ENCODE results near the gene CTPS2. TPM values are rescaled to one million over a fixed set of nuclear protein-coding genes. Genes with fewer than 3 reads are reported as not detected.
A peak's percentile ranks its signal among the peaks of the same experiment; 100 is the strongest.
"Not testable (repeated sequence)": the region's sequence is repeated elsewhere in the genome, so short reads cannot be mapped to it uniquely, and the experiment has no call there.

Gene CTPS2
- polyA plus RNA-seq, 1 donor, result 43.4 TPM

DNA sequence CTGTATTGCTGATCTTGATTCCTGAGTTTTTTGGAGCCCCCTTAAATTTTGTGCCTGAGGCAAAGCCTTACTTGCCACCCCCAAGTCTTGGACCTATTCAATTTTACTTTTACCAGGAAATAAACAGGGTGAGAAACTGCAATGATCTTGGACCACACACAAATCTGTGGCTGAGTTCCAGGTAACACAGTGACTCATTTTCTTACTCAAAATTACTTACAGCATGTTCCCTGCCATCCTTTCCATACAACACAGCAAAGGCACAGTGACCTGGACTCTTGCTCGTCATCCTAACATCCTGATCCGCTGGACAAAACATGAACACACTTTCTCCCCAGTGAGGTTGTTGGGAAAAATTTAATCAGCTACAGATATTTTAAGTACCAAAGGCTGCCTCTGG is 123.3 kb downstream of the CTPS2 start:
- Histone ChIP-seq H3K36me3 (ENCODE audit: control insufficient read depth, insufficient read depth, low read length) (peaks cover 3% of the 10 kb centered on the region), H3K27me3 (ENCODE audit: control insufficient read depth, insufficient read depth, low read length) (no peaks in the 10 kb centered on the region), H3K9me3 (ENCODE audit: control insufficient read depth, low read depth, low read length) (no peaks in the 10 kb centered on the region), H3K27ac (ENCODE audit: low read length) (no peak overlapping the region), H3K4me1 (ENCODE audit: control insufficient read depth, insufficient read depth, low read length) (no peaks in the 10 kb centered on the region), H3K4me3 (ENCODE audit: low read length) (no peak overlapping the region)
- WGBS (ENCODE audit: insufficient coverage, low lambda C conversion rate), result no CpG with 5 or more reads among the region's 2 CpGs
- no peak for DNase-seq

DNA sequence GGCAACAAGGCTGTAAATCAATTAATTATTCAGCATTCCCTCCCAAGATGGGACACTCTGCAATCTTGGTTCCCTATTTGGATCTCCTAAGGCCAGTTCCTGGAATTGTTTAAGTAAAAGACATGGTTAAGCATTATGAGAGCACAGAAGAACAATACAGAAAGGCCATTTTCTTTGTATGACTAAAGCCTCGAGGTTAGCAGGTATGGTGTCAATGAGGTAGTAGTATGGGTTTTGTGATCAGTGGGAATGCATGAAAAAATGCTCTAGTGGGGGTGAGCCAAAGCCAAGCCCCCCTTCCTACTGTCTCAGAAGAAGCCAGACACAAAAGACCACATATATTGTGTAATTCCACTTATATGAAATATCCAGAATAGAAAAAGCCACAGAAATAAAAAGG is 124.2 kb downstream of the CTPS2 start:
- no peak for DNase-seq
- no CpG with 5 or more reads among the region's 1 CpG for WGBS (ENCODE audit: insufficient coverage, low lambda C conversion rate)

DNA sequence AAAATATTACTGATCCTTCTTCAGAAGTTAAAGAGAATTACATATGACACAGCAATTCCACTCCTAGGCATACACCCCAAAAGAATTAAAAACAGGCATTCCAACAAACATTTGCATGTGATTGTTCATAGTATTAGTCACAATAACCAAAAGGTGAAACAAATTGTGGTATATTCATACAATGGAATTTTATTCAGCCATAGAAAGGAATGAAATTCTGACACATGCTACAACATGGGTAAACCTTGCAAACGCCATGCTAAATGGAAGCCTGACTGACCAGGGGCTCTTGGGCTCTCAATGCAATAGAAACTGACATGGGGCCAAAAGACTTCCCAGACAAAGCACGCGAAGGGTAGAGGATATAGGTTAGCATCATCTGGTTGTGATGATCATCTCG is 124.6 kb downstream of the CTPS2 start:
- Histone ChIP-seq H3K27me3 (ENCODE audit: control insufficient read depth, insufficient read depth, low read length) (no peaks in the 10 kb centered on the region), H3K4me3 (ENCODE audit: low read length) (no peak overlapping the region), H3K36me3 (ENCODE audit: control insufficient read depth, insufficient read depth, low read length) (peaks cover 3% of the 10 kb centered on the region), H3K27ac (ENCODE audit: low read length) (no peak overlapping the region), H3K9me3 (ENCODE audit: control insufficient read depth, low read depth, low read length) (no peaks in the 10 kb centered on the region), H3K4me1 (ENCODE audit: control insufficient read depth, insufficient read depth, low read length) (no peaks in the 10 kb centered on the region)
- DNase-seq, result no peak
- WGBS (ENCODE audit: insufficient coverage, low lambda C conversion rate), result no CpG with 5 or more reads among the region's 4 CpGs

More for the DNA sequence above, 124.2 kb downstream of the CTPS2 start:
- Histone ChIP-seq H3K9me3 (ENCODE audit: control insufficient read depth, low read depth, low read length) (no peaks in the 10 kb centered on the region), H3K4me3 (ENCODE audit: low read length) (no peak overlapping the region), H3K27ac (ENCODE audit: low read length) (no peak overlapping the region), H3K36me3 (ENCODE audit: control insufficient read depth, insufficient read depth, low read length) (peaks cover 3% of the 10 kb centered on the region), H3K27me3 (ENCODE audit: control insufficient read depth, insufficient read depth, low read length) (no peaks in the 10 kb centered on the region), H3K4me1 (ENCODE audit: control insufficient read depth, insufficient read depth, low read length) (no peaks in the 10 kb centered on the region)

DNA sequence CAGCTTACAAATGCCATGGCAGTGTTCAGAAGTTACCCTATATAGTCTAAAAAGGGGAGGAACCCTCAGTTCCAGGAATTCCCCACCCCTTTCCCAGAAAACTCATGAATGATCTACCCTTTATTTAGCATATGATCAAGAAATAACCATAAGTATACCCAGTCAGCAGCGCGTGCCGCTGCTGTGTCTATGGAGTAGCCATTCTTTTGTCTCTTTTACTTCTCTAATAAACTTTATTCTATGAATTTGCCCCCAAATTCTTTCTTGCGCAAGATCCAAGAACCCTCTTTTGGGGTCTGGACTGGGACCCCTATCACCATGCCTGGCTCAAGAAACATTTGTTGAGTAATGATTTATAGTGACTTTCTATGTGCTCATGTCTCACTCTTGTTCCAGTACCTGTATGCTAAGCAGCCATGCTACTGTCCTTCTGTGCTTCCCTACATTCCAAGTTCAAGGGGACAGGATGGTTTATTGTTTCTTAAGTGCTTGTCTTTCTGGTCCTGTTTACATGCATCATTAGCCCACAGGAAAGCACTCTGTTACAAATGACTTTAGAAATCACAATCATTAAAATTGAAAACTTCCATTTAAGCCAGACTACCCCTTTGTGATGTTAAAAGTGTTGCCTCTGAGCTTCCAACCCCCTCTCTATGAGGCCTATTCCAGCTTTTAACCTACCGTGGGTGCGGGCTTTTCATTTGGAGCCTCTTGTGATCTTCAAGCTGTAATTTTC is 125.9 kb downstream of the CTPS2 start:
- Histone ChIP-seq H3K36me3 (ENCODE audit: control insufficient read depth, insufficient read depth, low read length) (peaks cover 3% of the 10 kb centered on the region), H3K27me3 (ENCODE audit: control insufficient read depth, insufficient read depth, low read length) (no peaks in the 10 kb centered on the region), H3K4me1 (ENCODE audit: control insufficient read depth, insufficient read depth, low read length) (no peaks in the 10 kb centered on the region), H3K4me3 (ENCODE audit: low read length) (no peak overlapping the region), H3K27ac (ENCODE audit: low read length) (no peak overlapping the region), H3K9me3 (ENCODE audit: control insufficient read depth, low read depth, low read length) (no peaks in the 10 kb centered on the region)
- DNase-seq, result no peak
- WGBS (ENCODE audit: insufficient coverage, low lambda C conversion rate), result no CpG with 5 or more reads among the region's 6 CpGs

DNA sequence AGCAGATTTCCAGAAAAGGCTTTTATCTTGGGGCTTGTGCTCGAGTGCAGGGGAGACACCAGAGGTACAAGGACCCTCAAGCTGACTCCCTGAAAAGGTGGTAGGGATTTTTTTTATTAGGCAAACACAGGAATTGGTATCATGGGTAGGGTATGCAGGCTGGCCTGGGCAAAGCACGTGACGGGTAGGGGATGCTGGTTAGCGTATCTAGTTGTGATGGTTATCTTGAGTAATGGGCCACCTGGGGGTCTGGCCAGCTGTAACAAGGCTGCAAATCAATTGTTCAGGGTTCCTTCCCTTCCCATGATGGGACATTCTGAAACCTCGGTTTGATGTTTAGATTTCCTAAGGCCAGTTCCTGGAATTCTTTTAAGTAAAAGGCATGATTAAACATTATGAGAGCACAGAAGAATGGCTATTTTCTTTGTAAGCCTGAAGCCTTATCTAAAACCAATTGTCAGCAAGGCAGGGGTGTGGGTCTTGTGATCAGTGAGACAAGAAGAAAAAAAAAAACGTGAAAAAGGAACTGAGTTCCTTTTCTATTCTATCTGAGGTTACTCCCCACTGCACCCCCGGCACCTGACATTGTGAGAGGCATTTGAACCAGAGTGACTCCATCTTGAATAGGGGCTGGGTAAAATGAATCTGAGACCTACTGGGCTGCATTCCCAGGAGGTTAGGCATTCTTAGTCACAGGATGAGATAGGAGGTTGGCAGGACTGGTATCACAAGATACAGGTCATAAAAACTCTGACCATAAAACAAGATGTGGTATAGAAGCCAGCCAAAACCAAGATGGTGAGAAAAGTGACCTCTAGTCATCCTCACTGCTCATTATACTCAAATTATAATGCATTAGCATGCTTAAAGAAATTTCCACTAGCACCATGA is 126.7 kb downstream of the CTPS2 start:
- no peak for DNase-seq
- no peak overlapping the region for H3K4me3 ChIP-seq (ENCODE audit: low read length)
- WGBS (ENCODE audit: insufficient coverage, low lambda C conversion rate), result no CpG with 5 or more reads among the region's 7 CpGs
- H3K4me1 ChIP-seq (ENCODE audit: control insufficient read depth, insufficient read depth, low read length), result no peaks in the 10 kb centered on the region
- H3K36me3 ChIP-seq (ENCODE audit: control insufficient read depth, insufficient read depth, low read length), result peaks cover 3% of the 10 kb centered on the region
- H3K27ac ChIP-seq (ENCODE audit: low read length), result no peak overlapping the region
- H3K9me3 ChIP-seq (ENCODE audit: control insufficient read depth, low read depth, low read length), result no peaks in the 10 kb centered on the region
- no peaks in the 10 kb centered on the region for H3K27me3 ChIP-seq (ENCODE audit: control insufficient read depth, insufficient read depth, low read length)

DNA sequence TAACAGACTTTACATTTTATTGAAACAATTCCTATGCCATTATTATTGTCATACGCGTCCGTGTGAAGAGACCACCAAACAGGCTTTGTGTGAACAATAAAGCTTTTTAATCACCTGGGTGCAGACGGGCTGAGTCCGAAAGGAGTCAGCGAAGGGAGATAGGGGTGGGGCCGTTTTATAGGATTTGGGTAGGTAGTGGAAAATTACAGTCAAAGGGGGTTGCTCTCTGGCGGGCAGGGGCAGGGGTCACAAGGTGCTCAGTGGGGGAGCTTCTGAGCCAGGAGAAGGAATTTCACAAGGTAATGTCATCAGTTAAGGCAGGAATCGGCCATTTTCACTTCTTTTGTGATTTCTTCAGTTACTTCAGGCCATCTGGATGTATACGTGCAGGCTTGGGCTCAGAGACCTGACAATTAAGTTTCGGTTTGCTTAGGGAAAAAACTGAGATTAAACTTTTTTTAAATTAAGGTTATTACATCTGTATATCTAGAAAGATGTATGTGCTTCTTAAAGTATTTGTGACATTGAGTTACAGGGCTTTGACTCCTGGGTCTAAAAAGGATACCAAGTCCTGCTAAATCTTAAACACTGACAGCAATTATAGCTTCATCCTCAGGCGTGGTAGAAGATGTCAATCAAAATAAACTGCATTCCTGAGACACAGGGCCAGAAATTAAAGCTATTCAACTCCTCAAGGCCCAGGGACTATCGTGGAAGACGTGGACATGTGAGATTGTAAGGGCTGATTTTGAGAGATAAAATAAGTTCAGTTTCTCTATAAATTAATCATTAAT is 132.3 kb downstream of the CTPS2 start:
- not testable (repeated sequence) for H3K9me3 ChIP-seq (ENCODE audit: control insufficient read depth, low read depth, low read length); H3K4me1 ChIP-seq (ENCODE audit: control insufficient read depth, insufficient read depth, low read length); H3K27me3 ChIP-seq (ENCODE audit: control insufficient read depth, insufficient read depth, low read length); H3K27ac ChIP-seq (ENCODE audit: low read length); H3K4me3 ChIP-seq (ENCODE audit: low read length); H3K36me3 ChIP-seq (ENCODE audit: control insufficient read depth, insufficient read depth, low read length); DNase-seq
- no CpG with 5 or more reads among the region's 14 CpGs for WGBS (ENCODE audit: insufficient coverage, low lambda C conversion rate)

DNA sequence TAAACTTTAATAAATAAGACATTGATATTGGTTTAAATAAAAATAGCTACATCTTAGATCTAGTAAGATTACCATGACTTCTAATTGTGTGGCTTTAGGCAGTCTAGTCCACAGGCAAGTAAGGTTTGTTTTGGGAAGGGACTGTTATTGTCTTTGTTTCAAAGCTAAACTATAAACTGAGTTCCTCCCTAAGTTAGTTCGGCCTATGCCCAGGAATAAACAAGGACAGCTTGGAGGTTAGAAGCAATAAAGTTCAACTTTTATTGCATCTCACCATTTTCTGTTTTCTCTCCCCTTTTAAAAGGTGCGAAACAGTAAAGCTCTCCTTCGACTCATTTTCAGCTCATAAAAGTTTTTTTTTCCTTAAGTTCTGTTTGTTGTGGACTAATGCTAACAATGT is 133.0 kb downstream of the CTPS2 start:
- Histone ChIP-seq H3K27me3 (ENCODE audit: control insufficient read depth, insufficient read depth, low read length) (no peaks in the 10 kb centered on the region), H3K27ac (ENCODE audit: low read length) (no peak overlapping the region), H3K9me3 (ENCODE audit: control insufficient read depth, low read depth, low read length) (no peaks in the 10 kb centered on the region), H3K4me3 (ENCODE audit: low read length) (no peak overlapping the region), H3K36me3 (ENCODE audit: control insufficient read depth, insufficient read depth, low read length) (no peaks in the 10 kb centered on the region), H3K4me1 (ENCODE audit: control insufficient read depth, insufficient read depth, low read length) (no peaks in the 10 kb centered on the region)
- peak in 1 of 2 donors; percentile 6 for DNase-seq
- WGBS (ENCODE audit: insufficient coverage, low lambda C conversion rate), result 10% methylated on average over 2 of the region's 3 CpGs

DNA sequence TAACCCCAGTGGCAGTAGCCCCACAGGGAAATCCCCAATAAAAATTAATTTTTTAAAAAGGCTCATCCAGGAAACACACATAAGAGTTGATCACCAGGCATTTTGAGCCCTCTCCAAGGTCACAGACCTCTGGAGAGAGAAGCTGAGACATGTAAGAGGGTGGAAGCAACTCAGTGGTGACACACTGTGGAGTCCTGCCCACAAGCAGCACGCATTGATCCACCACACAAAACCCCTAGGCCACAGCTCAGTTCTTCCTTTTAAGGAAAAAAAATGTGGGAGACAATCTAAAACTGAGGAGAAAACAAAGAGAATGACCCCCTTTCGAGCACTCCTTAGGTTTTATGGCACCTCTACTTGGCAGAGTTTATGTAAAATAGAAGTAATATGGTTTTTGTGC is 134.3 kb downstream of the CTPS2 start:
- Histone ChIP-seq H3K27me3 (ENCODE audit: control insufficient read depth, insufficient read depth, low read length) (no peaks in the 10 kb centered on the region), H3K4me3 (ENCODE audit: low read length) (no peak overlapping the region), H3K9me3 (ENCODE audit: control insufficient read depth, low read depth, low read length) (no peaks in the 10 kb centered on the region), H3K27ac (ENCODE audit: low read length) (no peak overlapping the region), H3K4me1 (ENCODE audit: control insufficient read depth, insufficient read depth, low read length) (no peaks in the 10 kb centered on the region), H3K36me3 (ENCODE audit: control insufficient read depth, insufficient read depth, low read length) (no peaks in the 10 kb centered on the region)
- DNase-seq, result no peak
- WGBS (ENCODE audit: insufficient coverage, low lambda C conversion rate), result no CpG with 5 or more reads among the region's 2 CpGs

DNA sequence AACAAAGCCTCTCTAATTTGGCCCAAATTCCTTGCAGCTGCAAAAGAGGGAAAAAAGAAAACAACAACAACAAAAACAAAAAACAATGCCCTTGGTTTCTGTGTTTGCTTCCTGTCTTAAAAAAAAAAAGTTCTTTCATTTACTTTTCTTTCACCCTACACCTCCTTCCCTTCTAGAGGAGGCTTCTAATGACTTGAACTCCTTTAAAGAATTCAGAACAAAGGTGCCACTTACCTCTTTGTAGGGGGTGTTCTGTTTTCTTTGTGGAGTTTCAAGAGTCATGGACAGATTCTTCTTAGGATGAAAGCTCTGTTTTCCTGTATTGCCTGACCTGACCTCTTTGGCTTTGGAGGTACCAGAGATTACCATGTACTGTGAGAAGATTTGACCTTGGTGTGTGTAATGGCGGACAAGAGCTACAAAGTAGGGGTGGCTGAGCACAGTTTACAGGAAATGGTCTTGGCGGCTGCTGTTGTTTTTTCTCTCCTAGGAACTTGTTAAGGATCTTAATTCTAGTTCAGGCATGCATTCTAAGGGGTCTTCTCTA is 134.9 kb downstream of the CTPS2 start:
- H3K27ac ChIP-seq (ENCODE audit: low read length), result no peak overlapping the region
- H3K9me3 ChIP-seq (ENCODE audit: control insufficient read depth, low read depth, low read length), result no peaks in the 10 kb centered on the region
- no peaks in the 10 kb centered on the region for H3K27me3 ChIP-seq (ENCODE audit: control insufficient read depth, insufficient read depth, low read length)
- H3K4me1 ChIP-seq (ENCODE audit: control insufficient read depth, insufficient read depth, low read length), result no peaks in the 10 kb centered on the region
- no peaks in the 10 kb centered on the region for H3K36me3 ChIP-seq (ENCODE audit: control insufficient read depth, insufficient read depth, low read length)
- no peak overlapping the region for H3K4me3 ChIP-seq (ENCODE audit: low read length)
- DNase-seq, result no peak
- no CpG with 5 or more reads among the region's 2 CpGs for WGBS (ENCODE audit: insufficient coverage, low lambda C conversion rate)

DNA sequence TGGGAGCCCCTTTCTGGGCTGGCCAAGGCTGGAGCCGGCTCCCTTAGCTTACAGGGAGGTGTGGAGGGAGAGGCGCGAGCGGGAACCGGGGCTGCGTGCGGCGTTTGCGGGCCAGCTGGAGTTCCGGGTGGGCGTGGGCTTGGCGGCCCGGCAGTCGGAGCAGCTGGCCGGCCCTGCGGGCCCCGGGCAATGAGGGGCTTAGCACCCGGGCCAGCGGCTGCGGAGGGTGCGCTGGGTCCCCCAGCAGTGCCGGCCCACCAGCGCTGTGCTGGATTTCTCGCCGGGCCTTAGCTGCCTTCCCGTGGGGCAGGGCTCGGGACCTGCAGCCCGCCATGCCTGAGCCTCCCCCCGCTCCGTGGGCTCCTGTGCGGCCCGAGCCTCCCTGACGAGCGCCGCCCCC is 137.1 kb downstream of the CTPS2 start:
- not testable (repeated sequence) for DNase-seq; H3K27ac ChIP-seq (ENCODE audit: low read length); H3K4me1 ChIP-seq (ENCODE audit: control insufficient read depth, insufficient read depth, low read length); H3K9me3 ChIP-seq (ENCODE audit: control insufficient read depth, low read depth, low read length); H3K4me3 ChIP-seq (ENCODE audit: low read length); H3K36me3 ChIP-seq (ENCODE audit: control insufficient read depth, insufficient read depth, low read length); H3K27me3 ChIP-seq (ENCODE audit: control insufficient read depth, insufficient read depth, low read length)
- WGBS (ENCODE audit: insufficient coverage, low lambda C conversion rate), result no CpG with 5 or more reads among the region's 35 CpGs
